ENCODE data around the gene TAX1BP1.

TAX1BP1 gene

GRCh38 chr7:27747589-27748368 lies 7.8 kb downstream of the TAX1BP1 start:
- TF ChIP-seq GATA2 (IDR thresholded peaks at IDR 0.05; ENCODE audit: low read depth, low read length) (no peak), GATA3 (IDR thresholded peaks at IDR 0.05; ENCODE audit: low read depth, low read length) (no peak)

- TF ChIP-seq GATA2 (IDR thresholded peaks at IDR 0.05; ENCODE audit: low read depth, low read length) = no peak
- no peak for TF ChIP-seq GATA3 (IDR thresholded peaks at IDR 0.05; ENCODE audit: low read depth, low read length)
Measured at GRCh38 chr7:27750316-27750715, 10.4 kb downstream of the TAX1BP1 start.

DNA sequence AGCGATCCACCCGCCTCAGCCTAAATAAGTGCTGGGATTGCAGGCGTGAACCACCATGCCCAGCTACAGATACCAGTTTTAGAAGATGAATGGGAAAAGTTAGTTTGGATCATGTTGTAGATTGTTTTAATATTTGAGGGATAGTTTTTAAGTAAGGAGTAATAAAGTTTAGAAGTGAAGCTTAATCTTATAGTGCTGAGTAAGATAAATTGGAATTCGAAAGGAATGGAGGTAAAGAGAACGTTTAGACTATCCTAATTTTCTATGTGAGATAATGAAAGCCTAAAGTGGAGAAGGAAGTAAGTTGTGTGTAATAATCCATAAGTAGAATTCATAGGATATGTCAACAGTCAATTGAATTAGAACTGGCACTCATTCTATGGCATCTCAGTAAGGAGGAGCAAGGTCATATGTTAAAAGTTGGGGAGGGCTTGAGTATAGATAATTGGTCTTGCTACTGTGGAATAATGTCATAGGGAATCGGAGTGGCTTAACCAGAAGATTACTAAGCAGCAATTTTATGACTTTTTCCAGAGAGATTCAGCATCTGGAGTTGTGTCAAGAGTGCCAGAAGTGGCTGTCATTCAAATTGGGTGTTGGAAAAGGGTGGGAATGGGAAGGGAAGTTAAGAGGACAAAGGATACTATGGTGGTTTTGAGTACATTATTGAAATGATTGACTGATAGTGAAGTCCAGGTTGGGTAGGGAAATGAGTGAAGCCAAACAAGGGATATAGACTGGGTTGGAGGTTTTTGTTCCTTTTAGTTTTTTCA lies 12.1 kb downstream of the TAX1BP1 start:
- TF ChIP-seq GATA3 (IDR thresholded peaks at IDR 0.05; ENCODE audit: low read depth, low read length) (no peak), GATA2 (IDR thresholded peaks at IDR 0.05; ENCODE audit: low read depth, low read length) (no peak)

DNA sequence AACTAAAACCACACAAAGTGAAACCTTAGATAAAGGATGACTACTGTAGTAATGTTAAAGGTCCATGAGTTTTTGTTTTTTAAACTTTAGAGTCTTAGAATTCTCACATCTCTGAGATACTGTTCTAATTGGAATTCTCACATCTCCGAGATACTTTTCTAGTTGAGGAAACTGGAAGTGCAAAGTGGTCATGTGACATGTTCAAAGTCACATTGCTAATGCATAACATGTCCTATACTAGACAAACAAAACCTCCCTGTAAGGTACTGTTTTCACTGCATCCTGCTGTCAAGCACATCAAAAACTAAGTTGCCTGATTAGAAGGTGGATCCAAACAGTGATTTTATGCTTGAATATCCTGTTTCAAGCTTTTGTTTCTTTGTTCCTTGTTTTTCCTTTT lies 13.9 kb downstream of the TAX1BP1 start:
- TF ChIP-seq GATA2 (IDR thresholded peaks at IDR 0.05; ENCODE audit: low read depth, low read length) (no peak), GATA3 (IDR thresholded peaks at IDR 0.05; ENCODE audit: low read depth, low read length) (no peak)

DNA sequence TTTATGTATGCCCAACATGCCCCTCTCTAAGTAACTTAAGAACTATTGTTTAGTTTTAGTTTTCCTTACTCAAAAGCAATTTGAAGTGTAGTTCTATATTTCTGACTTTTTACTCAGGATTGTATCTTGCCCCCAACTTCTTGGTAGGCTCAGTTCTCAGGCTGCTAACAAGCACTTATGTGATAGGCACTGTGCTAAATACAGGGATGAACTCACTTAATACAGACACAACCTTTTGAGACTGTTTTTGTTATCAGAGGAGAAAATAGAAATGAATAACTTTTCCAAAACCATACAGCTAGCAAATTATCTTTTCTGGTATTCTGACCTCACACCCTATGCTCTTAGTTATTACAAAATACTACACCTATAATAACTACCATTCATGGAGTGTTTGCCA lies 16.3 kb downstream of the TAX1BP1 start:
- TF ChIP-seq GATA3 (IDR thresholded peaks at IDR 0.05; ENCODE audit: low read depth, low read length) (no peak), GATA2 (IDR thresholded peaks at IDR 0.05; ENCODE audit: low read depth, low read length) (no peak)

- no peak for TF ChIP-seq GATA3 (IDR thresholded peaks at IDR 0.05; ENCODE audit: low read depth, low read length)
- TF ChIP-seq GATA2 (IDR thresholded peaks at IDR 0.05; ENCODE audit: low read depth, low read length) = no peak
Measured at GRCh38 chr7:27759491-27759890, 19.5 kb downstream of the TAX1BP1 start.

DNA sequence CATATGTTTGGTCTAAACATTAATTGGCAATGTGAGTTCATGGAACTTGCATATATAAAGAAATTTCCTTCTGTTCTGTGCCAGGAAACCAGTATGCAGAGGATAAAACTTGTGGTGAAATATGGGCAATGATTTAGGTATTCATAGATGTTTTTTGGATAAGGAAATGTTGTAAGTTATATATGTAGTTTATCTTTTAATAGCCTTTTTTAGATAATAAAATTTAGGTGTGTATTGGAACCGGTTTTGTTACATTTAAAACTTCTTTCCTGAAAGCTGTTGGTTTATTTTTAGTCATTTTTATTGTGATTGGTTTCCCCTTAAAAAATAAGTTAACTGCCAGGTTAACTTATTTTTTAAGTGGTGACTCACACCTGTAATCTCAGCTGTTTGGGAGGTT lies 22.1 kb downstream of the TAX1BP1 start:
- TF ChIP-seq GATA2 (IDR thresholded peaks at IDR 0.05; ENCODE audit: low read depth, low read length) (no peak), GATA3 (IDR thresholded peaks at IDR 0.05; ENCODE audit: low read depth, low read length) (no peak)

DNA sequence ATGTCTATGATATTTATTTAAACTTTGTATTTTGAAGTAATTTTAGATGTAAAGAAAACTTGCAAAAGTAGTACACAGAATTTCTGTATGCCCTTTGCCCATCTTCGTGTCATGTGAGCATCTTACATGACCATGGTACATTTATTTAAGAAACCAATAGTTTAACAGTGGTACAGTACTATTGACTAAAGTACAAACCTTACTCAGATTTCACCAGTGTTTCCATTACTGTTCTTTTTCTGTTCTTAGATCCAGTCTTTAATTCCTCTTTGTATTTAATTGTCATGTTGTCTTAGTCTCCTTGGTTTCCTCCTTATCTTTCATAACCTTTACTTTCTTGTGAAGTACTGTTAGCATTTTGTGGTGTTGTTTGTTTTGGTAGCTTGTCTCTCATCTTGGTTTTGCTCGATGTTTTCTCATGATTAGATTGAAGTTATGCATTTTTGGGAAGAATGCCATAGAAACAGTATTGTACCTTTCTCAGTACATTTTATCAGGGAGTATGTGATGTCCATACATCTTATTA lies 24.1 kb downstream of the TAX1BP1 start:
- TF ChIP-seq GATA2 (IDR thresholded peaks at IDR 0.05; ENCODE audit: low read depth, low read length) (no peak), GATA3 (IDR thresholded peaks at IDR 0.05; ENCODE audit: low read depth, low read length) (no peak)

GRCh38 chr7:27765841-27766240 lies 25.9 kb downstream of the TAX1BP1 start:
- TF ChIP-seq GATA3 (IDR thresholded peaks at IDR 0.05; ENCODE audit: low read depth, low read length) = no peak
- TF ChIP-seq GATA2 (IDR thresholded peaks at IDR 0.05; ENCODE audit: low read depth, low read length) = no peak

DNA sequence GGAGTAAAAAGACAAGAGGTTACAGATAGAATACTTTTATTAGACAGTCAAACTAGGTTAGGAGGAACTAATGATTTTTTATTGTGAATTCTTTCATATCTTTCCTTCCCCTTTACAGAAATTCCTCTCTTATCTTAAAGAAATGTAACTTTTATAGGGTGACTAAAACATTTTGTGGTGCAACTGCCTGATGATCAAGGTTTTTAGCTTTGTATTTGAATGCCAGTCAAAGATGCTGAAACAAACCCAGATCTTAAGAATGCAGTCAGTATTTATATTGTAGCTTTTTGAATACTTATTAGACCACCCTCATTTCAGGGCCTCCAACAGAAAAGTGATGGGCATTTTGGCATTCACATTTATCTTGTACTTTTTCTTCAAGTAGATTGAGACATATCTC lies 27.4 kb downstream of the TAX1BP1 start:
- TF ChIP-seq GATA2 (IDR thresholded peaks at IDR 0.05; ENCODE audit: low read depth, low read length) (no peak), GATA3 (IDR thresholded peaks at IDR 0.05; ENCODE audit: low read depth, low read length) (no peak)

- TF ChIP-seq GATA2 (IDR thresholded peaks at IDR 0.05; ENCODE audit: low read depth, low read length) (no peak), GATA3 (IDR thresholded peaks at IDR 0.05; ENCODE audit: low read depth, low read length) (no peak)
Measured at GRCh38 chr7:27771111-27771510, 31.1 kb downstream of the TAX1BP1 start.

DNA sequence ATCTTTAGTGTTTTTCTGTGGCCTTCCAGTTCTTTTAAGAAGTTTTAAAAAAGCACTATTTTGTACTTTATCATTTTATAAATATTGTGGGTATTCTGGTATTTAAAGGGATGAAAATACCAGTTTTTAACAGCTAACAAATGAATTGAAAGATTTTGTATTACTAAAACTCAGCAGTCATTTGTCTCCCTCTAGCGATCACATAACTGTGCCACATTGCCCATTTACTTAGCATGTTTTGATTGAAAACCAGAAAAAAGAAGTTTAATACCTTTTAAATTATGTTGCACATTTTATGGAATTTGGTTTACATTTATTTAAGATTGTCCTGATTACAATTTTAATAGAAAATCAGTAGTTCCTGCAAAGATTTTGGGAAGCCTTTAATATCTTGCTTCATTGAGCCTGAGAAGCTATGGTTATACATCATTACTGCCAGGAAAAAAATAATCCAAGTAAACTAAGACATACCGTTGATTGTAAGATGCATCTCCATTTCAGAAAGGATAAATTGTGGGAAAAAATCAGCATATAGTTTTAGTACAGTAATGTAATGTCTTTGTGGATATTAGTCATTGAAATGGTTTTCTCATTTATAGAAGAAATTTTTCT lies 34.9 kb downstream of the TAX1BP1 start:
- TF ChIP-seq GATA3 (IDR thresholded peaks at IDR 0.05; ENCODE audit: low read depth, low read length) (no peak), GATA2 (IDR thresholded peaks at IDR 0.05; ENCODE audit: low read depth, low read length) (no peak)

DNA sequence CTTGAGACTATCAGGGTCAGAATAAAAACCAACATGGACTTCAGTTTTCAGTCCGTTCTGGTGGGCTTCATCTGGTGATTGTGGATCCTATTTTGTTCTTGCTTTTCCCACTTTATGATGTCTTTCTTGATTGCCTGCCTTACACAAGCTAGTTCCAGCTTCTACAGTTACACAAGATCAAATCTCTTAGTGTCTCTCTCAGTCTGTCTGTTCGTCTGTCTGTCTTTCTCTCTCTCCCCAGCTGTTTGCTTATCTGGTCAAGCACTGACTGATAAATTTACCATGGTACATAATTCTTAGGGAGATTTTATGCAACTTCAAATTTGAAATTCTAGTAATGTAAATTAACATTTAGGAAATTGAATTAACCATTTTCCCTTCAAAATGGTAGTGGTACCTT lies 35.8 kb downstream of the TAX1BP1 start:
- no peak for TF ChIP-seq GATA2 (IDR thresholded peaks at IDR 0.05; ENCODE audit: low read depth, low read length)
- TF ChIP-seq GATA3 (IDR thresholded peaks at IDR 0.05; ENCODE audit: low read depth, low read length) = no peak

- TF ChIP-seq GATA3 (IDR thresholded peaks at IDR 0.05; ENCODE audit: low read depth, low read length) (no peak), GATA2 (IDR thresholded peaks at IDR 0.05; ENCODE audit: low read depth, low read length) (no peak)
Measured at GRCh38 chr7:27777662-27778061, 37.7 kb downstream of the TAX1BP1 start.

Data from SH-SY5Y (cell line).